SK-N-SH treated with all-trans-retinoic acid at 6 μM for 48 hours (cell line): ENCODE data around the gene LRRC17.

ENCODE experiments used
- ATAC-seq: fragments of 200-7000 bp; cut with Tn5 transposase; 3 replicates; pipeline ENCODE4 v1.9.1; 2020; ENCODE audit warnings: mild to moderate bottlenecking, moderate library complexity
- ARNTL ChIP-seq: fragments of 450-650 bp; formaldehyde crosslinking; IDR thresholded peaks from 2 replicates; pipeline ENCODE4 v1.5.0; 2020; ENCODE audit warnings: low read depth, mild to moderate bottlenecking, moderate library complexity, borderline replicate concordance
- BACH2 ChIP-seq: fragments of 250-450 bp; sonication (Bioruptor Pico); IDR thresholded peaks from 2 replicates; pipeline ENCODE4 v1.9.0; 2021; ENCODE audit warnings: mild to moderate bottlenecking, borderline replicate concordance
- CREB5 ChIP-seq: fragments of 250-450 bp; sonication (Bioruptor Pico); IDR thresholded peaks from 2 replicates; pipeline ENCODE4 v1.5.1; 2020; ENCODE audit warnings: low read depth, mild to moderate bottlenecking, moderate library complexity
- CSDC2 ChIP-seq: fragments of 250-450 bp; sonication (Bioruptor Pico); IDR thresholded peaks from 2 replicates; pipeline ENCODE4 v1.5.0; 2020; ENCODE audit warnings: mild to moderate bottlenecking, moderate library complexity
- CSRNP3 ChIP-seq: fragments of 250-450 bp; sonication (Bioruptor Pico); IDR thresholded peaks from 2 replicates; pipeline ENCODE4 v1.5.1; 2021; ENCODE audit warnings: mild to moderate bottlenecking, moderate library complexity
- ESRRG ChIP-seq: fragments of 250-450 bp; sonication (Bioruptor Pico); IDR thresholded peaks from 2 replicates; pipeline ENCODE4 v1.6.1; 2021; ENCODE audit warnings: mild to moderate bottlenecking
- GLIS3 ChIP-seq: fragments of 250-450 bp; sonication (Bioruptor Pico); IDR thresholded peaks from 2 replicates; pipeline ENCODE4 v1.5.0; 2020; ENCODE audit warnings: mild to moderate bottlenecking, moderate library complexity
- ISL1 ChIP-seq: fragments of 250-450 bp; sonication (Bioruptor Pico); IDR thresholded peaks from 2 replicates; pipeline ENCODE4 v2.1.2; 2022; ENCODE audit warnings: mild to moderate bottlenecking, moderate library complexity
- PATZ1 ChIP-seq: fragments of 250-450 bp; sonication (Bioruptor Pico); IDR thresholded peaks from 2 replicates; pipeline ENCODE4 v1.8.0; 2020; ENCODE audit warnings: mild to moderate bottlenecking, moderate library complexity, borderline replicate concordance
- POU6F1 ChIP-seq: fragments of 250-450 bp; sonication (Bioruptor Pico); IDR thresholded peaks from 2 replicates; pipeline ENCODE4 v1.8.0; 2021; ENCODE audit warnings: low read depth, mild to moderate bottlenecking, moderate library complexity, borderline replicate concordance
- RARB ChIP-seq: fragments of 250-450 bp; sonication (Bioruptor Pico); IDR thresholded peaks from 2 replicates; pipeline ENCODE4 v1.8.0; 2021; ENCODE audit warnings: mild to moderate bottlenecking, moderate library complexity
- TOX ChIP-seq: fragments of 250-450 bp; sonication (Bioruptor Pico); IDR thresholded peaks from 2 replicates; pipeline ENCODE4 v1.8.0; 2021; ENCODE audit warnings: mild to moderate bottlenecking, moderate library complexity, borderline replicate concordance
- TSHZ2 ChIP-seq: fragments of 250-450 bp; sonication (Bioruptor Pico); IDR thresholded peaks from 2 replicates; pipeline ENCODE4 v1.5.0; 2020; ENCODE audit warnings: mild to moderate bottlenecking, moderate library complexity
- ZFP3 ChIP-seq: fragments of 250-450 bp; sonication (Bioruptor Pico); IDR thresholded peaks from 2 replicates; pipeline ENCODE4 v1.5.0; 2020; ENCODE audit warnings: mild to moderate bottlenecking, moderate library complexity
- ZFP30 ChIP-seq: fragments of 450-650 bp; formaldehyde crosslinking; IDR thresholded peaks from 2 replicates; pipeline ENCODE4 v1.5.0; 2022; ENCODE audit warnings: mild to moderate bottlenecking, moderate library complexity
- ZNF565 ChIP-seq: fragments of 450-650 bp; formaldehyde crosslinking; conservative IDR thresholded peaks from 2 replicates; pipeline ENCODE4 v1.5.0; 2020; ENCODE audit warnings: low read depth, mild to moderate bottlenecking, moderate library complexity
- ZNF8 ChIP-seq: fragments of 450-650 bp; formaldehyde crosslinking; IDR thresholded peaks from 2 replicates; pipeline ENCODE4 v1.5.0; 2020; ENCODE audit warnings: mild to moderate bottlenecking, moderate library complexity

The LRRC17 gene

GRCh38 chr7:102988088-102988487 is 75.3 kb downstream of the LRRC17 start (continued):
- no peak for TF ChIP-seq TSHZ2
- TF ChIP-seq RARB (CRISPR knock-in tag): no peak
- TF ChIP-seq, all 23 proteins: peak for 0

- TF ChIP-seq TOX (CRISPR knock-in tag): no peak
- TF ChIP-seq CSDC2 (CRISPR knock-in tag): no peak
- TF ChIP-seq POU6F1 (CRISPR knock-in tag): no peak
- no peak for TF ChIP-seq RARB (CRISPR knock-in tag)
- no peak for TF ChIP-seq ZFP30 (CRISPR knock-in tag)
- no peak for TF ChIP-seq ZNF565 (CRISPR knock-in tag)
- no peak for TF ChIP-seq ARNTL (CRISPR knock-in tag)
- TF ChIP-seq ZFP3: no peak
- no peak for TF ChIP-seq CREB5 (CRISPR knock-in tag)
- no peak for ATAC-seq
Observed at GRCh38 chr7:102988631-102989560, 76.1 kb downstream of the LRRC17 start.

- ATAC-seq: no peak
- no peak for TF ChIP-seq CSRNP3 (CRISPR knock-in tag)
- no peak for TF ChIP-seq ZNF8 (CRISPR knock-in tag)
- no peak for TF ChIP-seq TSHZ2
- TF ChIP-seq ESRRG (CRISPR knock-in tag): no peak
- no peak for TF ChIP-seq ARNTL (CRISPR knock-in tag)
- TF ChIP-seq BACH2 (CRISPR knock-in tag): no peak
- TF ChIP-seq PATZ1: no peak
- TF ChIP-seq ZFP30 (CRISPR knock-in tag): no peak
- TF ChIP-seq GLIS3 (CRISPR knock-in tag): no peak
- TF ChIP-seq ZNF565 (CRISPR knock-in tag): no peak
- TF ChIP-seq ISL1 (CRISPR knock-in tag): no peak
- TF ChIP-seq CREB5 (CRISPR knock-in tag): no peak
Observed at GRCh38 chr7:102990642-102991041, 77.8 kb downstream of the LRRC17 start.
